ENCODE measurements around the gene GPR119.

DNA sequence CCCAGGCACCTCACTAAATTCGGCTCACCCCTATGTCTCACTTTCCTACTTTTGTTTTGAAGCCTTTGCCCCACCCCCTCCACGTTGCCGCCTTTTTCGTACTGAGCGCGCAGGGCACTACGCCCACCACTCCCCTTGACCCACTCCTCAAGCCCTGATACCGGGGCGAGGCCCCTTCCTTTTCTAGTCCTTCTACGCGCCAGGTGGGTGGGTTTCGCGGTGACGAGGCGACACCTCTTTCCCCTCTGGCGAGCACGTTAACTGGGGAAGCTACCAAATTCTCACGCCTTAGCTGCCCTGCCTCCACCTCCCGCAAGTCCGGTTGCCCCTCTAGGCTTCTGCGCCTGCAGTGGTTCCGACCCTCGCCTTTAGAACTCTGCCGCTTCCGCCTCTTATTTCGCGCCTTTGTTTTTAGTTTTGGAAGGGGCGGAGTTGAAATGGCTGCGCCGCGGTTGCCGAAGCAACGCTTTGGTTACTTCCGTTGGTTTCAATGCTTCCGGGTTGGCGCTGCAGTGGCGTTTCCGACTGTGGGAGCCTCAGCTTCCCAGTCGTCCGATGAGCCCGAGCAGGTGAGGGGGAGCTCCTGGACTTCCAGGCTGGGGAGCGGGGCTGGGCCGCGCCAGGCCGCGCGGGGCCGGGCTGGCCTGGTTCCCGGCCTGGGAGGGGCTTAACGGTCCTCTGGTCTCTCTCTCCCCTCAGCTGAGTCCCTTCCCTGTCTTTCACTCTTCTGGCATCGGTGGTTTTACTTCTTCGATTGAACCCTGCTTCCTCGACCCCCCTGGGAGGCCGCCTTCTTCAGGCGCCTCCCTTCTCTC, 45.9 kb downstream of the GPR119 start, which contains the start of gene SLC25A14:
- TF ChIP-seq, protein P1, sequence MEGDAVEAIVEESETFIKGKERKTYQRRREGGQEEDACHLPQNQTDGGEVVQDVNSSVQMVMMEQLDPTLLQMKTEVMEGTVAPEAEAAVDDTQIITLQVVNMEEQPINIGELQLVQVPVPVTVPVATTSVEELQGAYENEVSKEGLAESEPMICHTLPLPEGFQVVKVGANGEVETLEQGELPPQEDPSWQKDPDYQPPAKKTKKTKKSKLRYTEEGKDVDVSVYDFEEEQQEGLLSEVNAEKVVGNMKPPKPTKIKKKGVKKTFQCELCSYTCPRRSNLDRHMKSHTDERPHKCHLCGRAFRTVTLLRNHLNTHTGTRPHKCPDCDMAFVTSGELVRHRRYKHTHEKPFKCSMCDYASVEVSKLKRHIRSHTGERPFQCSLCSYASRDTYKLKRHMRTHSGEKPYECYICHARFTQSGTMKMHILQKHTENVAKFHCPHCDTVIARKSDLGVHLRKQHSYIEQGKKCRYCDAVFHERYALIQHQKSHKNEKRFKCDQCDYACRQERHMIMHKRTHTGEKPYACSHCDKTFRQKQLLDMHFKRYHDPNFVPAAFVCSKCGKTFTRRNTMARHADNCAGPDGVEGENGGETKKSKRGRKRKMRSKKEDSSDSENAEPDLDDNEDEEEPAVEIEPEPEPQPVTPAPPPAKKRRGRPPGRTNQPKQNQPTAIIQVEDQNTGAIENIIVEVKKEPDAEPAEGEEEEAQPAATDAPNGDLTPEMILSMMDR (IDR thresholded peaks at IDR 0.05), result no peak
- TF ChIP-seq EP300 (IDR thresholded peaks at IDR 0.05), result no peak

Measured in esophagus muscularis mucosa (tissue), 3 donors.